ENCODE results near the gene RASA1. TPM values are rescaled to one million over a fixed set of nuclear protein-coding genes. Genes with fewer than 3 reads are reported as not detected.
A peak's percentile ranks its signal among the peaks of the same experiment; 100 is the strongest.

RASA1 gene
- total RNA-seq: 10 to 100 TPM; 26.3 to 29.1 TPM
- 69.2 to 99.6 reads per million in 2 donors for total RNA-seq

- DNase-seq (peak; percentile 44 to 81 (median 78)), ATAC-seq (peak; percentile 71)
- peaks cover 3% of the 10 kb centered on the region for H3K36me3 Mint-ChIP-seq (ENCODE audit: low read depth)
Observed at GRCh38 chr5:87267574-87268125, at the start of gene RASA1. Gene RASA1 (plus strand): TSS chr5:87267883. CDS start chr5:87268452, 569 bp downstream.

GRCh38 chr5:87229780-87230179 is 37.9 kb upstream of the RASA1 start:
- H3K9me3 ChIP-seq (ENCODE audit: control insufficient read depth, low read length, poor library complexity, severe bottlenecking): no peaks in the 10 kb centered on the region
- Mint-ChIP-seq H3K4me3 (no peak overlapping the region), H3K4me1 (peaks cover 14% of the 10 kb centered on the region), H3K36me3 (ENCODE audit: low read depth) (no peaks in the 10 kb centered on the region), H3K27ac (peak overlapping the region; percentile 1), H3K27me3 (no peaks in the 10 kb centered on the region)
- ATAC-seq (no peak), DNase-seq (no peak)

More at GRCh38 chr5:87267574-87268125, at the start of gene RASA1:
- H3K4me3 Mint-ChIP-seq: peak within 1 kb of the TSS; percentile 98
- peak within 1 kb of the TSS; percentile 94 for H3K27ac Mint-ChIP-seq
- no peaks in the 10 kb centered on the region for H3K9me3 ChIP-seq (ENCODE audit: control insufficient read depth, low read length, poor library complexity, severe bottlenecking)
- no peaks in the 10 kb centered on the region for H3K27me3 Mint-ChIP-seq
- H3K4me1 Mint-ChIP-seq: peaks cover 27% of the 10 kb centered on the region

- Mint-ChIP-seq H3K4me1 (peaks cover 11% of the 10 kb centered on the region), H3K27ac (no peak overlapping the region), H3K36me3 (ENCODE audit: low read depth) (peaks cover 2% of the 10 kb centered on the region), H3K4me3 (no peak overlapping the region), H3K27me3 (peaks cover 5% of the 10 kb centered on the region)
- no peaks in the 10 kb centered on the region for H3K9me3 ChIP-seq (ENCODE audit: control insufficient read depth, low read length, poor library complexity, severe bottlenecking)
- ATAC-seq: peak; percentile 85
- DNase-seq: no peak
Observed at GRCh38 chr5:87231037-87231808, 36.5 kb upstream of the RASA1 start.

- Mint-ChIP-seq H3K27me3 (peaks cover 5% of the 10 kb centered on the region), H3K36me3 (ENCODE audit: low read depth) (peaks cover 2% of the 10 kb centered on the region), H3K4me1 (peaks cover 11% of the 10 kb centered on the region), H3K27ac (no peak overlapping the region), H3K4me3 (no peak overlapping the region)
- no peaks in the 10 kb centered on the region for H3K9me3 ChIP-seq (ENCODE audit: control insufficient read depth, low read length, poor library complexity, severe bottlenecking)
- ATAC-seq (no peak), DNase-seq (no peak)
Observed at GRCh38 chr5:87233143-87233542, 34.5 kb upstream of the RASA1 start.

- Mint-ChIP-seq H3K27me3 (no peaks in the 10 kb centered on the region), H3K4me1 (no peaks in the 10 kb centered on the region), H3K4me3 (no peak overlapping the region), H3K36me3 (ENCODE audit: low read depth) (no peaks in the 10 kb centered on the region), H3K27ac (no peak overlapping the region)
- no peaks in the 10 kb centered on the region for H3K9me3 ChIP-seq (ENCODE audit: control insufficient read depth, low read length, poor library complexity, severe bottlenecking)
- ATAC-seq (no peak), DNase-seq (no peak)
Observed at GRCh38 chr5:87241555-87241954, 26.1 kb upstream of the RASA1 start.

- no peak overlapping the region for H3K27ac Mint-ChIP-seq
- H3K36me3 Mint-ChIP-seq (ENCODE audit: low read depth): no peaks in the 10 kb centered on the region
- H3K4me1 Mint-ChIP-seq: no peaks in the 10 kb centered on the region
- H3K27me3 Mint-ChIP-seq: no peaks in the 10 kb centered on the region
- H3K9me3 ChIP-seq (ENCODE audit: control insufficient read depth, low read length, poor library complexity, severe bottlenecking): no peaks in the 10 kb centered on the region
- ATAC-seq: no peak
- DNase-seq: no peak
- no peak overlapping the region for H3K4me3 Mint-ChIP-seq
Observed at GRCh38 chr5:87242242-87242641, 25.4 kb upstream of the RASA1 start.

GRCh38 chr5:87243161-87243844 is 24.4 kb upstream of the RASA1 start:
- H3K27ac Mint-ChIP-seq: no peak overlapping the region
- no peak overlapping the region for H3K4me3 Mint-ChIP-seq
- H3K36me3 Mint-ChIP-seq (ENCODE audit: low read depth): no peaks in the 10 kb centered on the region
- ATAC-seq: no peak
- no peaks in the 10 kb centered on the region for H3K4me1 Mint-ChIP-seq
- H3K27me3 Mint-ChIP-seq: no peaks in the 10 kb centered on the region
- no peaks in the 10 kb centered on the region for H3K9me3 ChIP-seq (ENCODE audit: control insufficient read depth, low read length, poor library complexity, severe bottlenecking)
- no peak for DNase-seq

GRCh38 chr5:87245451-87245850 is 22.2 kb upstream of the RASA1 start:
- H3K27me3 Mint-ChIP-seq: no peaks in the 10 kb centered on the region
- H3K27ac Mint-ChIP-seq: no peak overlapping the region
- H3K9me3 ChIP-seq (ENCODE audit: control insufficient read depth, low read length, poor library complexity, severe bottlenecking): no peaks in the 10 kb centered on the region
- no peaks in the 10 kb centered on the region for H3K36me3 Mint-ChIP-seq (ENCODE audit: low read depth)
- peaks cover 3% of the 10 kb centered on the region for H3K4me1 Mint-ChIP-seq
- ATAC-seq (no peak), DNase-seq (no peak)
- no peak overlapping the region for H3K4me3 Mint-ChIP-seq

- Mint-ChIP-seq H3K4me3 (no peak overlapping the region), H3K27ac (no peak overlapping the region), H3K36me3 (ENCODE audit: low read depth) (no peaks in the 10 kb centered on the region), H3K4me1 (peaks cover 3% of the 10 kb centered on the region), H3K27me3 (no peaks in the 10 kb centered on the region)
- no peak for DNase-seq
- ATAC-seq: no peak
- H3K9me3 ChIP-seq (ENCODE audit: control insufficient read depth, low read length, poor library complexity, severe bottlenecking): no peaks in the 10 kb centered on the region
Observed at GRCh38 chr5:87246061-87246460, 21.6 kb upstream of the RASA1 start.

GRCh38 chr5:87252283-87252605 is 15.4 kb upstream of the RASA1 start:
- H3K27me3 Mint-ChIP-seq: no peaks in the 10 kb centered on the region
- no peak overlapping the region for H3K27ac Mint-ChIP-seq
- H3K4me3 Mint-ChIP-seq: no peak overlapping the region
- H3K9me3 ChIP-seq (ENCODE audit: control insufficient read depth, low read length, poor library complexity, severe bottlenecking): no peaks in the 10 kb centered on the region
- H3K36me3 Mint-ChIP-seq (ENCODE audit: low read depth): peaks cover 2% of the 10 kb centered on the region
- ATAC-seq (no peak), DNase-seq (no peak)
- peaks cover 10% of the 10 kb centered on the region for H3K4me1 Mint-ChIP-seq

GRCh38 chr5:87254035-87254434 is 13.6 kb upstream of the RASA1 start:
- H3K4me3 Mint-ChIP-seq: no peak overlapping the region
- no peak for ATAC-seq
- DNase-seq: no peak
- no peaks in the 10 kb centered on the region for H3K9me3 ChIP-seq (ENCODE audit: control insufficient read depth, low read length, poor library complexity, severe bottlenecking)
- peaks cover 10% of the 10 kb centered on the region for H3K4me1 Mint-ChIP-seq
- H3K27me3 Mint-ChIP-seq: no peaks in the 10 kb centered on the region
- no peak overlapping the region for H3K27ac Mint-ChIP-seq
- peaks cover 2% of the 10 kb centered on the region for H3K36me3 Mint-ChIP-seq (ENCODE audit: low read depth)

- Mint-ChIP-seq H3K36me3 (ENCODE audit: low read depth) (peaks cover 2% of the 10 kb centered on the region), H3K4me1 (peaks cover 8% of the 10 kb centered on the region), H3K4me3 (no peak overlapping the region), H3K27me3 (no peaks in the 10 kb centered on the region), H3K27ac (no peak overlapping the region)
- no peak for ATAC-seq
- no peak for DNase-seq
- H3K9me3 ChIP-seq (ENCODE audit: control insufficient read depth, low read length, poor library complexity, severe bottlenecking): no peaks in the 10 kb centered on the region
Observed at GRCh38 chr5:87258507-87258906, 9.2 kb upstream of the RASA1 start.

- Mint-ChIP-seq H3K36me3 (ENCODE audit: low read depth) (no peaks in the 10 kb centered on the region), H3K27me3 (no peaks in the 10 kb centered on the region), H3K4me1 (no peaks in the 10 kb centered on the region), H3K27ac (no peak overlapping the region), H3K4me3 (no peak overlapping the region)
- DNase-seq (no peak), ATAC-seq (no peak)
- H3K9me3 ChIP-seq (ENCODE audit: control insufficient read depth, low read length, poor library complexity, severe bottlenecking): no peaks in the 10 kb centered on the region
Observed at GRCh38 chr5:87260604-87261192, 7.0 kb upstream of the RASA1 start.
